IMR-90 (cell line): ENCODE data around the gene VARS2.

Experiments used
- BHLHE40 ChIP-seq: fragments of 150-350 bp; IDR thresholded peaks from 2 replicates; pipeline ENCODE4 v1.6.1; 2016; ENCODE audit warnings: mild to moderate bottlenecking, low read depth, low read length
- FOS ChIP-seq: fragments of 150-350 bp; IDR thresholded peaks from 2 replicates; pipeline ENCODE4 v1.6.1; 2016; ENCODE audit warnings: low read depth, low read length
- MAZ ChIP-seq: IDR thresholded peaks from 2 replicates; pipeline ENCODE4 v1.6.1; 2012; ENCODE audit warnings: low read depth, mild to moderate bottlenecking, low read length, improper control_type of control experiment, moderate library complexity, borderline replicate concordance
- NFE2L2 ChIP-seq: fragments of 150-350 bp; IDR thresholded peaks from 2 replicates; pipeline ENCODE4 v1.6.1; 2016; ENCODE audit warnings: low read depth, mild to moderate bottlenecking, low read length
- POLR2A ChIP-seq: IDR thresholded peaks from 2 replicates; pipeline ENCODE4 v1.6.1; 2012; ENCODE audit warnings: mild to moderate bottlenecking, low read depth, low read length
- RAD21 ChIP-seq: IDR thresholded peaks from 2 replicates; pipeline ENCODE4 v1.6.1; 2012; ENCODE audit warnings: low read length, improper control_type of control experiment
- RFX5 ChIP-seq: IDR thresholded peaks from 2 replicates; pipeline ENCODE4 v1.8.0; 2012; ENCODE audit warnings: low read depth, mild to moderate bottlenecking, low read length, moderate library complexity
- SMC3 ChIP-seq: fragments of 150-350 bp; IDR thresholded peaks from 2 replicates; pipeline ENCODE4 v1.6.1; 2016; ENCODE audit warnings: low read depth, mild to moderate bottlenecking, antibody characterized with exemption, low read length, moderate library complexity
- TF ChIP-seq, protein P1 (sequence below): conservative IDR thresholded peaks from 2 replicates; pipeline ENCODE4 v1.5.1; 2012; ENCODE audit warnings: mild to moderate bottlenecking, low read depth, low read length, improper control_type of control experiment
- TF ChIP-seq, protein P2 (sequence below): fragments of 150-350 bp; IDR thresholded peaks from 2 replicates; pipeline ENCODE4 v1.6.1; 2017; ENCODE audit warnings: mild to moderate bottlenecking, antibody characterized with exemption, low read length, low read depth

DNA sequence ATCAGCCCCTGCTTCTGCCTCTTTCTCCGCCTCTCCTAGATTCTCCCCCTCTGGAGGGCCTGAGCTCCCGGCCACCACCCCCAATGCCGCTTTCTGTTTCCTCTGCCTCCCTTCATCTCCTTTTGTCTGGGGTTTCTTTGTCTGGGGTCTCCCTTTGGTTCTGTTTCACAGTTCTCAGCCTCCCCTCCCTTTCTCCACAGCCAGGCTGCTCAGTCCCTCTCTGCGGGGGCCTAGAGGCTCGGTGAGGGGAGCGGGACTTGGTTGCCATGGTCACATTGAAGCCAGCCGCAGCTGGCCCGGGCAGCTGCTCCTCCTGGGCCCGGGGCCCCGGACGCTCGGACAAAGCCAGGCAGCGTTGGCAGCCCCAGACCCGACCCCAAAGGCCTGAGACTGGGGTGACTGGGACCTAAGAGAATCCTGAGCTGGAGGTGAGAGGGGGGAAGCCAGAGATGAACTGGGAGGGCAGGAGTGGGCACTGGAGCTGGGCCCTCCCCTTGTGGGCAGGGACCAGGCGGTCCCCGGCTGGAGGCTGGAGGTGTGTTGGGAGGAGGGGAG is 33.3 kb upstream of the VARS2 start:
- TF ChIP-seq SMC3: no peak
- TF ChIP-seq RFX5: no peak
- TF ChIP-seq, protein P1, sequence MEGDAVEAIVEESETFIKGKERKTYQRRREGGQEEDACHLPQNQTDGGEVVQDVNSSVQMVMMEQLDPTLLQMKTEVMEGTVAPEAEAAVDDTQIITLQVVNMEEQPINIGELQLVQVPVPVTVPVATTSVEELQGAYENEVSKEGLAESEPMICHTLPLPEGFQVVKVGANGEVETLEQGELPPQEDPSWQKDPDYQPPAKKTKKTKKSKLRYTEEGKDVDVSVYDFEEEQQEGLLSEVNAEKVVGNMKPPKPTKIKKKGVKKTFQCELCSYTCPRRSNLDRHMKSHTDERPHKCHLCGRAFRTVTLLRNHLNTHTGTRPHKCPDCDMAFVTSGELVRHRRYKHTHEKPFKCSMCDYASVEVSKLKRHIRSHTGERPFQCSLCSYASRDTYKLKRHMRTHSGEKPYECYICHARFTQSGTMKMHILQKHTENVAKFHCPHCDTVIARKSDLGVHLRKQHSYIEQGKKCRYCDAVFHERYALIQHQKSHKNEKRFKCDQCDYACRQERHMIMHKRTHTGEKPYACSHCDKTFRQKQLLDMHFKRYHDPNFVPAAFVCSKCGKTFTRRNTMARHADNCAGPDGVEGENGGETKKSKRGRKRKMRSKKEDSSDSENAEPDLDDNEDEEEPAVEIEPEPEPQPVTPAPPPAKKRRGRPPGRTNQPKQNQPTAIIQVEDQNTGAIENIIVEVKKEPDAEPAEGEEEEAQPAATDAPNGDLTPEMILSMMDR: no peak
- no peak for TF ChIP-seq MAZ
- no peak for TF ChIP-seq POLR2A
- TF ChIP-seq BHLHE40: no peak
- TF ChIP-seq, protein P2, sequence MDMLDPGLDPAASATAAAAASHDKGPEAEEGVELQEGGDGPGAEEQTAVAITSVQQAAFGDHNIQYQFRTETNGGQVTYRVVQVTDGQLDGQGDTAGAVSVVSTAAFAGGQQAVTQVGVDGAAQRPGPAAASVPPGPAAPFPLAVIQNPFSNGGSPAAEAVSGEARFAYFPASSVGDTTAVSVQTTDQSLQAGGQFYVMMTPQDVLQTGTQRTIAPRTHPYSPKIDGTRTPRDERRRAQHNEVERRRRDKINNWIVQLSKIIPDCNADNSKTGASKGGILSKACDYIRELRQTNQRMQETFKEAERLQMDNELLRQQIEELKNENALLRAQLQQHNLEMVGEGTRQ: no peak
- no peak for TF ChIP-seq RAD21
- no peak for TF ChIP-seq FOS
- TF ChIP-seq NFE2L2: no peak
